ENCODE data around the gene ATP5MG. TPM values are rescaled to one million over a fixed set of nuclear protein-coding genes. Genes with fewer than 3 reads are reported as not detected.

The ATP5MG gene
- total RNA-seq, result 227 and 233 TPM in 2 replicates
- long read RNA-seq, transcript ATP5MG-201 (3 exons, 1,577 nt), result major isoform, 98 of 98 reads
- long read RNA-seq, partial matches to known transcripts, result 0 of 98 reads
- long read RNA-seq, other reads (novel, unspliced or antisense), result 0 of 98 reads

GRCh38 chr11:118401151-118401879, at the start of gene ATP5MG:
Gene ATP5MG, plus strand, starts transcription at chr11:118401606. Its CDS starts 60 bp downstream, at chr11:118401666.
- peak; percentile 33 for TF ChIP-seq CTCF (conservative IDR thresholded peaks at IDR 0.05)
- DNase-seq (ENCODE audit: low read depth, low spot score), result peak; percentile 91
- H3K27me3 Mint-ChIP-seq (ENCODE audit: low read depth), result no peaks in the 10 kb centered on the region
- peaks cover 25% of the 10 kb centered on the region for H3K4me1 Mint-ChIP-seq
- H3K36me3 Mint-ChIP-seq (ENCODE audit: low read depth), result no peaks in the 10 kb centered on the region
- no peaks in the 10 kb centered on the region for H3K9me3 Mint-ChIP-seq
- H3K4me3 Mint-ChIP-seq, result peak within 1 kb of the TSS; percentile 96
- H3K27ac Mint-ChIP-seq (ENCODE audit: unreplicated experiment), result peak within 1 kb of the TSS; percentile 100

- Mint-ChIP-seq H3K9me3 (no peaks in the 10 kb centered on the region), H3K27ac (ENCODE audit: unreplicated experiment) (no peak overlapping the region), H3K4me3 (no peak overlapping the region), H3K27me3 (ENCODE audit: low read depth) (peaks cover 74% of the 10 kb centered on the region), H3K4me1 (no peaks in the 10 kb centered on the region), H3K36me3 (ENCODE audit: low read depth) (no peaks in the 10 kb centered on the region)
- no peak for DNase-seq (ENCODE audit: low read depth, low spot score)
- peak; percentile 77 for TF ChIP-seq CTCF (conservative IDR thresholded peaks at IDR 0.05)
Measured at GRCh38 chr11:118353084-118353710, 48.2 kb upstream of the ATP5MG start.

GRCh38 chr11:118358071-118358470, 43.3 kb upstream of the ATP5MG start:
- no peak overlapping the region for H3K4me3 Mint-ChIP-seq

GRCh38 chr11:118359295-118359958, 42.0 kb upstream of the ATP5MG start, which contains the start of gene UBE4A:
Gene UBE4A, plus strand, starts transcription at chr11:118359600. Its CDS starts 5,481 bp downstream, at chr11:118365081.
- no peak for TF ChIP-seq CTCF (conservative IDR thresholded peaks at IDR 0.05)
- peaks cover 6% of the 10 kb centered on the region for H3K9me3 Mint-ChIP-seq
- peak; percentile 88 for DNase-seq (ENCODE audit: low read depth, low spot score)
- peak within 1 kb of the TSS; percentile 87 for H3K27ac Mint-ChIP-seq (ENCODE audit: unreplicated experiment)
- peaks cover 2% of the 10 kb centered on the region for H3K36me3 Mint-ChIP-seq (ENCODE audit: low read depth)
- H3K4me3 Mint-ChIP-seq, result peak within 1 kb of the TSS; percentile 97
- H3K27me3 Mint-ChIP-seq (ENCODE audit: low read depth), result peaks cover 34% of the 10 kb centered on the region
- peaks cover 20% of the 10 kb centered on the region for H3K4me1 Mint-ChIP-seq

More at GRCh38 chr11:118358071-118358470, 43.3 kb upstream of the ATP5MG start:
- peaks cover 43% of the 10 kb centered on the region for H3K27me3 Mint-ChIP-seq (ENCODE audit: low read depth)
- H3K4me1 Mint-ChIP-seq, result peaks cover 20% of the 10 kb centered on the region
- no peak for TF ChIP-seq CTCF (conservative IDR thresholded peaks at IDR 0.05)
- DNase-seq (ENCODE audit: low read depth, low spot score), result no peak
- peaks cover 2% of the 10 kb centered on the region for H3K36me3 Mint-ChIP-seq (ENCODE audit: low read depth)
- H3K27ac Mint-ChIP-seq (ENCODE audit: unreplicated experiment), result no peak overlapping the region
- peaks cover 6% of the 10 kb centered on the region for H3K9me3 Mint-ChIP-seq

GRCh38 chr11:118364956-118365615, 36.3 kb upstream of the ATP5MG start:
- DNase-seq (ENCODE audit: low read depth, low spot score), result no peak
- Mint-ChIP-seq H3K27me3 (ENCODE audit: low read depth) (no peaks in the 10 kb centered on the region), H3K4me1 (peaks cover 7% of the 10 kb centered on the region)

More at GRCh38 chr11:118364956-118365615, 36.3 kb upstream of the ATP5MG start:
- Mint-ChIP-seq H3K9me3 (no peaks in the 10 kb centered on the region), H3K36me3 (ENCODE audit: low read depth) (peaks cover 1% of the 10 kb centered on the region), H3K27ac (ENCODE audit: unreplicated experiment) (no peak overlapping the region), H3K4me3 (no peak overlapping the region)
- no peak for TF ChIP-seq CTCF (conservative IDR thresholded peaks at IDR 0.05)
